ENCODE measurements around the gene ATP1A4.

The ATP1A4 gene

DNA sequence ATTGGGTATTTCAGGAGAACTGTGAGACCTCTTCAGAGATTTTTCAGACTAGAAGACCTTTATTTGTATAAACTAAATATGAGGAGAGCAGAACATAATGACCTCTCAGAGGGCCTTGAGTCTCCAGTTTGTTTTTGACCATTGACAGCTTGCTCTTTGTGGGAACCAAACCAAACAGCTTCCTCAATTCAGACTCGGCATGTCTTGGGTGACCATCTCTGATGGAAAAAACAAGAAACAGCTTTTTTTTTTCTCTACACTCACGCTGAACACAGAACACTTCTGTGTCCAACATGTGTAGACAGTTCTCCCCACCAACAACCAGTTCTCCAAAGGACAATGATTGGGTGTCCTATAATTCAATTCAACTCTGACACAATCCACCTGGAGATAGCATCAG, 11.5 kb downstream of the ATP1A4 start (continued):
- TF ChIP-seq, protein P1, sequence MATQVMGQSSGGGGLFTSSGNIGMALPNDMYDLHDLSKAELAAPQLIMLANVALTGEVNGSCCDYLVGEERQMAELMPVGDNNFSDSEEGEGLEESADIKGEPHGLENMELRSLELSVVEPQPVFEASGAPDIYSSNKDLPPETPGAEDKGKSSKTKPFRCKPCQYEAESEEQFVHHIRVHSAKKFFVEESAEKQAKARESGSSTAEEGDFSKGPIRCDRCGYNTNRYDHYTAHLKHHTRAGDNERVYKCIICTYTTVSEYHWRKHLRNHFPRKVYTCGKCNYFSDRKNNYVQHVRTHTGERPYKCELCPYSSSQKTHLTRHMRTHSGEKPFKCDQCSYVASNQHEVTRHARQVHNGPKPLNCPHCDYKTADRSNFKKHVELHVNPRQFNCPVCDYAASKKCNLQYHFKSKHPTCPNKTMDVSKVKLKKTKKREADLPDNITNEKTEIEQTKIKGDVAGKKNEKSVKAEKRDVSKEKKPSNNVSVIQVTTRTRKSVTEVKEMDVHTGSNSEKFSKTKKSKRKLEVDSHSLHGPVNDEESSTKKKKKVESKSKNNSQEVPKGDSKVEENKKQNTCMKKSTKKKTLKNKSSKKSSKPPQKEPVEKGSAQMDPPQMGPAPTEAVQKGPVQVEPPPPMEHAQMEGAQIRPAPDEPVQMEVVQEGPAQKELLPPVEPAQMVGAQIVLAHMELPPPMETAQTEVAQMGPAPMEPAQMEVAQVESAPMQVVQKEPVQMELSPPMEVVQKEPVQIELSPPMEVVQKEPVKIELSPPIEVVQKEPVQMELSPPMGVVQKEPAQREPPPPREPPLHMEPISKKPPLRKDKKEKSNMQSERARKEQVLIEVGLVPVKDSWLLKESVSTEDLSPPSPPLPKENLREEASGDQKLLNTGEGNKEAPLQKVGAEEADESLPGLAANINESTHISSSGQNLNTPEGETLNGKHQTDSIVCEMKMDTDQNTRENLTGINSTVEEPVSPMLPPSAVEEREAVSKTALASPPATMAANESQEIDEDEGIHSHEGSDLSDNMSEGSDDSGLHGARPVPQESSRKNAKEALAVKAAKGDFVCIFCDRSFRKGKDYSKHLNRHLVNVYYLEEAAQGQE (tag by site-specific recombination; IDR thresholded peaks at IDR 0.05), result no peak

DNA sequence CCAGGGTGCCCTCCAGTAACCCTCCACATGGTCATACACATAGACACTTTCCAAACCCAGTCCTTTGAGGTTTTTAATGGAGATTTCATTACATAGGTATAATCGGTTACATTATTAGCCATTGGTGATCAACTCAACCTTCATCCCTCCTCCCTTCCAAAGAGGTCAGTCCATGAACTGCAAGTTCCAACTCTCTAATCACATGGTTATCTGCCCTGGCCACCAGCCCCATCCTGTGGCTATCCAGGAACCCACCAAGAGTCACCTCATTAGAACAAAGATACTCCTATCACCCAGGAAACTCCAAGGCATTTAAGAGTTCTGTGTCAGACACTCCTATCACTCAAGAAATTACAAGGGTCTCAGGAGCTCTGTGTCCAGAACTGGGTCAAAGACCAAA, 12.2 kb downstream of the ATP1A4 start:
- no peak for TF ChIP-seq ZNF274 (IDR thresholded peaks at IDR 0.05; ENCODE audit: low read length)
- no peak for TF ChIP-seq ZNF274 (tag by site-specific recombination; IDR thresholded peaks at IDR 0.05; ENCODE audit: borderline replicate concordance)
- TF ChIP-seq ZNF670 (tag by site-specific recombination; IDR thresholded peaks at IDR 0.05; ENCODE audit: low read depth), result no peak
- TF ChIP-seq ZNF514 (tag by site-specific recombination; IDR thresholded peaks at IDR 0.05), result no peak
- TF ChIP-seq TCF7L2 (IDR thresholded peaks at IDR 0.05; ENCODE audit: borderline replicate concordance, low read depth, low read length), result no peak
- no peak for TF ChIP-seq ZNF121 (tag by site-specific recombination; IDR thresholded peaks at IDR 0.05)
- no peak for TF ChIP-seq ZNF658 (tag by site-specific recombination; IDR thresholded peaks at IDR 0.05)
- TF ChIP-seq, protein P2, sequence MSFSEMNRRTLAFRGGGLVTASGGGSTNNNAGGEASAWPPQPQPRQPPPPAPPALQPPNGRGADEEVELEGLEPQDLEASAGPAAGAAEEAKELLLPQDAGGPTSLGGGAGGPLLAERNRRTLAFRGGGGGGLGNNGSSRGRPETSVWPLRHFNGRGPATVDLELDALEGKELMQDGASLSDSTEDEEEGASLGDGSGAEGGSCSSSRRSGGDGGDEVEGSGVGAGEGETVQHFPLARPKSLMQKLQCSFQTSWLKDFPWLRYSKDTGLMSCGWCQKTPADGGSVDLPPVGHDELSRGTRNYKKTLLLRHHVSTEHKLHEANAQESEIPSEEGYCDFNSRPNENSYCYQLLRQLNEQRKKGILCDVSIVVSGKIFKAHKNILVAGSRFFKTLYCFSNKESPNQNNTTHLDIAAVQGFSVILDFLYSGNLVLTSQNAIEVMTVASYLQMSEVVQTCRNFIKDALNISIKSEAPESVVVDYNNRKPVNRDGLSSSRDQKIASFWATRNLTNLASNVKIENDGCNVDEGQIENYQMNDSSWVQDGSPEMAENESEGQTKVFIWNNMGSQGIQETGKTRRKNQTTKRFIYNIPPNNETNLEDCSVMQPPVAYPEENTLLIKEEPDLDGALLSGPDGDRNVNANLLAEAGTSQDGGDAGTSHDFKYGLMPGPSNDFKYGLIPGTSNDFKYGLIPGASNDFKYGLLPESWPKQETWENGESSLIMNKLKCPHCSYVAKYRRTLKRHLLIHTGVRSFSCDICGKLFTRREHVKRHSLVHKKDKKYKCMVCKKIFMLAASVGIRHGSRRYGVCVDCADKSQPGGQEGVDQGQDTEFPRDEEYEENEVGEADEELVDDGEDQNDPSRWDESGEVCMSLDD (tag by site-specific recombination; IDR thresholded peaks at IDR 0.05), result no peak
- no peak for TF ChIP-seq GLI2 (tag by site-specific recombination; IDR thresholded peaks at IDR 0.05; ENCODE audit: borderline replicate concordance, low read depth)
- TF ChIP-seq ZNF23 (tag by site-specific recombination; IDR thresholded peaks at IDR 0.05; ENCODE audit: borderline replicate concordance), result no peak
- no peak for TF ChIP-seq ZNF214 (tag by site-specific recombination; IDR thresholded peaks at IDR 0.05; ENCODE audit: borderline replicate concordance)
- TF ChIP-seq ZNF292 (tag by site-specific recombination; IDR thresholded peaks at IDR 0.05; ENCODE audit: borderline replicate concordance, low read depth), result no peak
- POLR2A ChIA-PET, result no interaction called here
- H3K36me3 ChIP-seq (ENCODE audit: control insufficient read depth in 2 of 2, insufficient read depth in 1 of 2, low read length in 2 of 2), result no peaks in the 10 kb centered on the region
- H3K27ac ChIP-seq (ENCODE audit: extremely low read depth, low read depth, low read length), result no peak overlapping the region
- CTCF ChIA-PET, result interaction anchor here (0.9 to 2.2 kb wide), 4 partner anchors 9 to 88 kb away, joined by 3 to 12 read pairs (median 6); no protein-coding TSS in a partner anchor
- no peaks in the 10 kb centered on the region for H3K4me1 ChIP-seq (ENCODE audit: control insufficient read depth, insufficient read depth, low read length)
- H3K4me3 ChIP-seq (ENCODE audit: low read depth, low read length), result no peak overlapping the region
- H3K9me3 ChIP-seq (ENCODE audit: control insufficient read depth, insufficient read depth, low read depth, low read length), result no peaks in the 10 kb centered on the region

DNA sequence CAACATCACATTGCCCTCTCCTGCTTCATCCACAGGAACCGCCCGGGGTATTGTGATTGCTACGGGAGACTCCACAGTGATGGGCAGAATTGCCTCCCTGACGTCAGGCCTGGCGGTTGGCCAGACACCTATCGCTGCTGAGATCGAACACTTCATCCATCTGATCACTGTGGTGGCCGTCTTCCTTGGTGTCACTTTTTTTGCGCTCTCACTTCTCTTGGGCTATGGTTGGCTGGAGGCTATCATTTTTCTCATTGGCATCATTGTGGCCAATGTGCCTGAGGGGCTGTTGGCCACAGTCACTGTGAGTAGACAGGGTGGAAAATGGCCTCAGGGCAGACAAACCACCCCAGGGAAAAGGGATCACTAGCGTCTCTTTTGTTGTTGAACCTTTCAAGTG, 12.7 kb downstream of the ATP1A4 start:
- ChIA-PET CTCF (interaction anchor here (0.9 to 2.2 kb wide), 2 partner anchors 9 to 16 kb away, joined by 3 to 8 read pairs; no protein-coding TSS in a partner anchor), POLR2A (no interaction called here)
- Histone ChIP-seq H3K27ac (ENCODE audit: extremely low read depth, low read depth, low read length) (no peak overlapping the region), H3K36me3 (ENCODE audit: control insufficient read depth in 2 of 2, insufficient read depth in 1 of 2, low read length in 2 of 2) (no peaks in the 10 kb centered on the region), H3K4me3 (ENCODE audit: low read depth, low read length) (no peak overlapping the region), H3K4me1 (ENCODE audit: control insufficient read depth, insufficient read depth, low read length) (no peaks in the 10 kb centered on the region), H3K9me3 (ENCODE audit: control insufficient read depth, insufficient read depth, low read depth, low read length) (no peaks in the 10 kb centered on the region)
- no peak for TF ChIP-seq ZNF416 (tag by site-specific recombination; IDR thresholded peaks at IDR 0.05)
- TF ChIP-seq MEIS1 (CRISPR knock-in tag; IDR thresholded peaks at IDR 0.05; ENCODE audit: borderline replicate concordance), result no peak
- peak; percentile 16; the same call in 1 of the 2 replicates for TF ChIP-seq ZNF140 (tag by site-specific recombination; IDR thresholded peaks at IDR 0.05)
- no peak for TF ChIP-seq ZNF600 (tag by site-specific recombination; IDR thresholded peaks at IDR 0.05)
